HCT116 (cell line): ENCODE results near the gene IL1RAP. TPM values are rescaled to one million over a fixed set of nuclear protein-coding genes. Genes with fewer than 3 reads are reported as not detected.

ENCODE experiments used
- ATAC-seq: fragments of 200-7000 bp; cut with Tn5 transposase; 2 replicates; pipeline ENCODE4 v1.9.1; 2020; ENCODE audit warnings: mild to moderate bottlenecking, moderate library complexity
- BruUV-seq: library from RNA; stranded (reverse); fragments of 400-500 nt; replicated peaks from 2 replicates; lab custom pipeline; 2021; lab: Mats Ljungman, UMichigan
- CTCF ChIA-PET: fragments of 300-600 bp; sonication (Branson Sonifier 250); formaldehyde crosslinking; loops from one replicate; lab custom pipeline; 2021; ENCODE audit warnings: antibody characterized with exemption; lab: Charles Lee
- POLR2A ChIA-PET: fragments of 300-600, 350-600 bp; sonication (Branson Sonifier 250); formaldehyde crosslinking; loops from one replicate; lab custom pipeline; 2021; ENCODE audit warnings: antibody characterized with exemption; lab: Charles Lee
- RAD21 ChIA-PET, 2 experiments: fragments of 300-600 bp; sonication (Branson Sonifier 250); formaldehyde crosslinking; loops; one replicate each; lab custom pipeline; 2023; ENCODE audit warnings: low total read pairs in 2 of 2; ENCODE audit not compliant: uncharacterized antibody in 2 of 2, unreplicated experiment in 2 of 2, low non-redundant PET in 1 of 2; lab: Charles Lee
- DNase-seq: peaks from one replicate; pipeline ENCODE4 v3.0.0-alpha.2; 2010; ENCODE audit warnings: low read depth, low spot score
- H2AFZ ChIP-seq: fragments of 200-600 bp; shearing (Covaris generic), sonication (generic); 2 replicates; pipeline ENCODE4 v1.6.1; 2017; ENCODE audit warnings: low read depth, mixed run types, mixed read lengths, antibody characterized with exemption, low read length; ENCODE audit not compliant: poor library complexity, severe bottlenecking
- H3K27ac ChIP-seq: 2 replicates; pipeline ENCODE4 v1.5.1; 2012; ENCODE audit warnings: low read depth, low read length
- H3K27me3 ChIP-seq: fragments of 200-600 bp; sonication (generic); 2 replicates; pipeline ENCODE4 v1.6.1; 2016; ENCODE audit warnings: mixed run types, low read length, mixed read lengths; ENCODE audit not compliant: insufficient read depth
- H3K36me3 ChIP-seq, 2 experiments: fragments of 200-500 bp in 1 of 2; fragments of 200-600 bp in 1 of 2; sonication (Bioruptor generic) in 1 of 2; sonication (generic) in 1 of 2; 2 replicates each; pipeline versions ENCODE4 v1.5.1 to v1.6.1; 2014 to 2016; ENCODE audit warnings: low read length in 2 of 2, inconsistent platforms in 1 of 2, mixed read lengths in 1 of 2, mixed run types in 1 of 2; ENCODE audit not compliant: insufficient read depth in 2 of 2, control insufficient read depth in 1 of 2
- H3K4me1 ChIP-seq, 2 experiments: fragments of 200-600 bp in 1 of 2; sonication (generic) in 1 of 2; 2 replicates each; pipeline versions ENCODE4 v1.5.1 to v1.6.1; 2012 to 2017; ENCODE audit warnings: low read length in 2 of 2, inconsistent platforms in 1 of 2, mild to moderate bottlenecking in 1 of 2, mixed read lengths in 1 of 2, mixed run types in 1 of 2, moderate library complexity in 1 of 2; ENCODE audit not compliant: insufficient read depth in 2 of 2, control insufficient read depth in 1 of 2
- H3K4me2 ChIP-seq: fragments of 200-600 bp; sonication (generic); 2 replicates; pipeline ENCODE4 v1.6.1; 2017; ENCODE audit warnings: mixed run types, low read length, mixed read lengths
- H3K4me3 ChIP-seq, 2 experiments: fragments of 200-600 bp in 1 of 2; sonication (generic) in 1 of 2; replicated peaks in 1 of 2; 2 replicates each; pipeline ENCODE4 v1.5.1; 2011 to 2016; ENCODE audit warnings: low read length in 2 of 2, control low read depth in 1 of 2, low read depth in 1 of 2, mild to moderate bottlenecking in 1 of 2, mixed read lengths in 1 of 2, mixed run types in 1 of 2
- H3K79me2 ChIP-seq: fragments of 200-600 bp; sonication (generic); 2 replicates; pipeline ENCODE4 v1.6.1; 2017; ENCODE audit warnings: mild to moderate bottlenecking, mixed run types, low read length, moderate library complexity, mixed read lengths; ENCODE audit not compliant: insufficient read depth
- H3K9ac ChIP-seq: fragments of 200-600 bp; sonication (generic); 2 replicates; pipeline ENCODE4 v1.6.1; 2016; ENCODE audit warnings: low read length, mixed read lengths
- H3K9me2 ChIP-seq: fragments of 200-600 bp; sonication (generic), shearing (Covaris generic); 2 replicates; pipeline ENCODE4 v1.6.1; 2017; ENCODE audit warnings: mixed run types, mild to moderate bottlenecking, moderate library complexity; ENCODE audit not compliant: insufficient read depth
- H3K9me3 ChIP-seq, 2 experiments: fragments of 200-500 bp in 1 of 2; fragments of 200-600 bp in 1 of 2; sonication (Bioruptor generic) in 1 of 2; sonication (generic) in 1 of 2; 2 replicates each; pipeline ENCODE4 v1.6.1; 2014 to 2017; ENCODE audit warnings: low read length in 2 of 2, mixed read lengths in 2 of 2, inconsistent platforms in 1 of 2, low read depth in 1 of 2, mild to moderate bottlenecking in 1 of 2, mixed run types in 1 of 2, moderate library complexity in 1 of 2; ENCODE audit not compliant: control insufficient read depth in 1 of 2, insufficient read depth in 1 of 2
- H4K20me1 ChIP-seq: fragments of 200-600 bp; sonication (generic), shearing (Covaris generic); 2 replicates; pipeline ENCODE4 v1.6.1; 2017; ENCODE audit warnings: mixed run types, mild to moderate bottlenecking, moderate library complexity; ENCODE audit not compliant: insufficient read depth
- CEBPB ChIP-seq: IDR thresholded peaks from 2 replicates; pipeline ENCODE4 v1.6.1; 2012; ENCODE audit warnings: low read depth
- EGR1 ChIP-seq: IDR thresholded peaks from 2 replicates; pipeline ENCODE4 v1.6.1; 2012; ENCODE audit warnings: low read depth
- ELF1 ChIP-seq: IDR thresholded peaks from 2 replicates; pipeline ENCODE4 v1.6.1; 2012; ENCODE audit warnings: low read depth, borderline replicate concordance
- EZH2 ChIP-seq: fragments of 200-600 bp; sonication (generic); IDR thresholded peaks from 2 replicates; pipeline ENCODE4 v1.6.1; 2017; ENCODE audit warnings: antibody characterized with exemption, mixed run types
- EZH2phosphoT487 ChIP-seq: fragments of 200-600 bp; IDR thresholded peaks from 2 replicates; pipeline ENCODE4 v1.6.1; 2018; ENCODE audit warnings: antibody characterized with exemption, borderline replicate concordance
- FOSL1 ChIP-seq: IDR thresholded peaks from 2 replicates; pipeline ENCODE4 v1.6.1; 2012; ENCODE audit warnings: low read depth
- JUND ChIP-seq: IDR thresholded peaks from 2 replicates; pipeline ENCODE4 v1.6.1; 2012
- POLR2AphosphoS5 ChIP-seq: IDR thresholded peaks from 2 replicates; pipeline ENCODE4 v1.6.1; 2011; ENCODE audit warnings: mild to moderate bottlenecking, low read depth, low read length, moderate library complexity
- RAD21 ChIP-seq: IDR thresholded peaks from 2 replicates; pipeline ENCODE4 v1.6.1; 2012; ENCODE audit warnings: low read depth, mild to moderate bottlenecking
- SIN3A ChIP-seq: IDR thresholded peaks from 2 replicates; pipeline ENCODE4 v1.6.1; 2012; ENCODE audit warnings: low read depth
- SP1 ChIP-seq: IDR thresholded peaks from 2 replicates; pipeline ENCODE4 v1.6.1; 2012; ENCODE audit warnings: low read depth
- SRF ChIP-seq: IDR thresholded peaks from 2 replicates; pipeline ENCODE4 v1.6.1; 2012; ENCODE audit warnings: low read depth
- TCF7L2 ChIP-seq: IDR thresholded peaks from 2 replicates; pipeline ENCODE4 v1.7.0; 2011; ENCODE audit warnings: borderline replicate concordance, inconsistent platforms; ENCODE audit not compliant: insufficient read depth, insufficient read length; ENCODE audit errors: extremely low read depth
- YY1 ChIP-seq: IDR thresholded peaks from 2 replicates; pipeline ENCODE4 v1.6.1; 2011; ENCODE audit warnings: low read length, low read depth, moderate library complexity, mild to moderate bottlenecking; ENCODE audit not compliant: insufficient replicate concordance; ENCODE audit errors: extremely low read depth
- ZFX ChIP-seq: fragments of 450-650 bp; IDR thresholded peaks from 2 replicates; pipeline ENCODE4 v1.6.1; 2017
- ZNF274 ChIP-seq: fragments of 200-500 bp; sonication (Bioruptor generic); IDR thresholded peaks from 2 replicates; pipeline ENCODE4 v1.6.1; 2014; ENCODE audit warnings: mild to moderate bottlenecking, low read depth, low read length, inconsistent platforms
- intact Hi-C: fragments of 100-400 bp; cut with micrococcal nuclease; formaldehyde crosslinking; loops from 2 replicates; pipeline ENCODE4 v1.10.0; 2022
- total RNA-seq: library from RNA; stranded (reverse); gene quantifications from one replicate; pipeline ENCODE4 v1.2.1, GENCODE V29; 2021; ENCODE audit not compliant: unreplicated experiment
- TF ChIP-seq, protein P1 (sequence below): IDR thresholded peaks from 2 replicates; pipeline ENCODE4 v1.6.1; 2012
- TF ChIP-seq, protein P2 (sequence below): IDR thresholded peaks from 2 replicates; pipeline ENCODE4 v1.6.1; 2012
- TF ChIP-seq, protein P3 (sequence below): IDR thresholded peaks from 2 replicates; pipeline ENCODE4 v1.6.1; 2011; ENCODE audit warnings: mild to moderate bottlenecking, low read length, moderate library complexity; ENCODE audit not compliant: insufficient replicate concordance; ENCODE audit errors: extremely low read depth

IL1RAP gene
- total RNA-seq, 1 experiment from 2014 or later = 5.8 TPM

DNA sequence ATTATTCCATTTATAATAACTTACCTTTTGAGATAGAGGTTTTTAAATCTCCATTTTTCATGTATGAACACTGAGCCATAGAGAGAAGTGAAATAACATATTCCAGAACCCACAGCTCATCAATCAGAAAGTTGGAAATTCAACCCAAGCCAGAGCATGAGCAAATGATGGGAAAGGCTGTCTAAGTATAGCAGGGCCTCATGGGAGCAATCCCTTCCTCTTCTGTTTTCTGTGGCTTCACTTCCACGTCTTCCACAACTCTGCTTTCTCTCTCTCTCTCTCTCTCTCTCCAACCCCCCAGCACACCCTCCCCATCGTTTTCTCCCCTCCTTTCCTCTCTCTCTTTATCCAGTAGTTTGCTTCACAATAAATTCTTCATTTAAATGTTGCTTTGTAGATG is 14.8 kb upstream of the IL1RAP start:
- H3K9me3 ChIP-seq = no peaks in the 10 kb centered on the region
- ChIA-PET CTCF (no interaction called here), POLR2A (no interaction called here), RAD21 (no interaction called here)
- no peak overlapping the region for H3K4me2 ChIP-seq
- no peak overlapping the region for H2AFZ ChIP-seq
- intact Hi-C loops = no loop called here
- H4K20me1 ChIP-seq = no peaks in the 10 kb centered on the region
- H3K4me3 ChIP-seq = no peak overlapping the region
- H3K79me2 ChIP-seq = no peaks in the 10 kb centered on the region
- no TSS peak for BruUV-seq
- H3K36me3 ChIP-seq = no peaks in the 10 kb centered on the region
- no peak overlapping the region for H3K27ac ChIP-seq
- no peak for TF ChIP-seq ZFX
- no peak for TF ChIP-seq YY1
- TF ChIP-seq SP1 = no peak
- TF ChIP-seq TCF7L2 = no peak
- TF ChIP-seq, protein P1, sequence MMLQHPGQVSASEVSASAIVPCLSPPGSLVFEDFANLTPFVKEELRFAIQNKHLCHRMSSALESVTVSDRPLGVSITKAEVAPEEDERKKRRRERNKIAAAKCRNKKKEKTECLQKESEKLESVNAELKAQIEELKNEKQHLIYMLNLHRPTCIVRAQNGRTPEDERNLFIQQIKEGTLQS = no peak
- no peak for TF ChIP-seq JUND
- no peak for TF ChIP-seq CEBPB
- TF ChIP-seq FOSL1 = no peak
- no peak for TF ChIP-seq ZNF274
- TF ChIP-seq POLR2AphosphoS5 = no peak
- TF ChIP-seq, protein P2, sequence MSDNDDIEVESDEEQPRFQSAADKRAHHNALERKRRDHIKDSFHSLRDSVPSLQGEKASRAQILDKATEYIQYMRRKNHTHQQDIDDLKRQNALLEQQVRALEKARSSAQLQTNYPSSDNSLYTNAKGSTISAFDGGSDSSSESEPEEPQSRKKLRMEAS = no peak
- TF ChIP-seq RAD21 = no peak
- TF ChIP-seq SIN3A = no peak
- TF ChIP-seq, protein P3, sequence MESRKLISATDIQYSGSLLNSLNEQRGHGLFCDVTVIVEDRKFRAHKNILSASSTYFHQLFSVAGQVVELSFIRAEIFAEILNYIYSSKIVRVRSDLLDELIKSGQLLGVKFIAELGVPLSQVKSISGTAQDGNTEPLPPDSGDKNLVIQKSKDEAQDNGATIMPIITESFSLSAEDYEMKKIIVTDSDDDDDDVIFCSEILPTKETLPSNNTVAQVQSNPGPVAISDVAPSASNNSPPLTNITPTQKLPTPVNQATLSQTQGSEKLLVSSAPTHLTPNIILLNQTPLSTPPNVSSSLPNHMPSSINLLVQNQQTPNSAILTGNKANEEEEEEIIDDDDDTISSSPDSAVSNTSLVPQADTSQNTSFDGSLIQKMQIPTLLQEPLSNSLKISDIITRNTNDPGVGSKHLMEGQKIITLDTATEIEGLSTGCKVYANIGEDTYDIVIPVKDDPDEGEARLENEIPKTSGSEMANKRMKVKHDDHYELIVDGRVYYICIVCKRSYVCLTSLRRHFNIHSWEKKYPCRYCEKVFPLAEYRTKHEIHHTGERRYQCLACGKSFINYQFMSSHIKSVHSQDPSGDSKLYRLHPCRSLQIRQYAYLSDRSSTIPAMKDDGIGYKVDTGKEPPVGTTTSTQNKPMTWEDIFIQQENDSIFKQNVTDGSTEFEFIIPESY = no peak
- TF ChIP-seq EZH2phosphoT487 = no peak
- TF ChIP-seq ELF1 = no peak
- TF ChIP-seq EZH2 = no peak
- TF ChIP-seq SRF = no peak
- no peak for TF ChIP-seq EGR1
- no peaks in the 10 kb centered on the region for H3K27me3 ChIP-seq
- DNase-seq (no peak), ATAC-seq (no peak)
- H3K9ac ChIP-seq = no peak overlapping the region
- no peaks in the 10 kb centered on the region for H3K4me1 ChIP-seq
- no peaks in the 10 kb centered on the region for H3K9me2 ChIP-seq
